ENCODE results near the gene CEBPG.
A peak's percentile ranks its signal among the peaks of the same experiment; 100 is the strongest.

The CEBPG gene

GRCh38 chr19:33368074-33368864 is 5.2 kb upstream of the CEBPG start:
- Histone ChIP-seq H3K9ac (ENCODE audit: low read length) (no peak overlapping the region), H3K4me3 (ENCODE audit: low read depth, low read length) (no peak overlapping the region), H3K9me3 (ENCODE audit: control insufficient read depth, insufficient read depth, low read depth, low read length) (no peaks in the 10 kb centered on the region), H3K27me3 (ENCODE audit: control insufficient read depth, insufficient read depth, low read length) (no peaks in the 10 kb centered on the region; the same call in 1 of the 2 replicates), H3K4me1 (ENCODE audit: control insufficient read depth, insufficient read depth, low read length) (no peaks in the 10 kb centered on the region), H3K36me3 (ENCODE audit: control insufficient read depth, insufficient read depth, low read length) (no peaks in the 10 kb centered on the region), H3K27ac (ENCODE audit: low read depth, low read length) (no peak overlapping the region)

GRCh38 chr19:33370783-33371182 is 2.7 kb upstream of the CEBPG start:
- Histone ChIP-seq H3K27me3 (ENCODE audit: control insufficient read depth, insufficient read depth, low read length) (no peaks in the 10 kb centered on the region), H3K27ac (ENCODE audit: low read depth, low read length) (no peak overlapping the region), H3K36me3 (ENCODE audit: control insufficient read depth, insufficient read depth, low read length) (no peaks in the 10 kb centered on the region), H3K9ac (ENCODE audit: low read length) (no peak overlapping the region), H3K4me1 (ENCODE audit: control insufficient read depth, insufficient read depth, low read length) (peaks cover 10% of the 10 kb centered on the region), H3K4me3 (ENCODE audit: low read depth, low read length) (no peak overlapping the region), H3K9me3 (ENCODE audit: control insufficient read depth, insufficient read depth, low read depth, low read length) (no peaks in the 10 kb centered on the region)

GRCh38 chr19:33374236-33374714 is 766 bp downstream of the CEBPG start:
- H3K4me3 ChIP-seq (ENCODE audit: low read depth, low read length): peak overlapping the region; percentile 95
- no peaks in the 10 kb centered on the region for H3K9me3 ChIP-seq (ENCODE audit: control insufficient read depth, insufficient read depth, low read depth, low read length)
- peaks cover 7% of the 10 kb centered on the region for H3K36me3 ChIP-seq (ENCODE audit: control insufficient read depth, insufficient read depth, low read length)
- H3K9ac ChIP-seq (ENCODE audit: low read length): peak overlapping the region; percentile 97
- no peaks in the 10 kb centered on the region for H3K27me3 ChIP-seq (ENCODE audit: control insufficient read depth, insufficient read depth, low read length)
- H3K4me1 ChIP-seq (ENCODE audit: control insufficient read depth, insufficient read depth, low read length): peaks cover 39% of the 10 kb centered on the region
- H3K27ac ChIP-seq (ENCODE audit: low read depth, low read length): no peak overlapping the region

GRCh38 chr19:33375156-33375836 is 1.8 kb downstream of the CEBPG start:
- no peaks in the 10 kb centered on the region for H3K9me3 ChIP-seq (ENCODE audit: control insufficient read depth, insufficient read depth, low read depth, low read length)
- H3K27me3 ChIP-seq (ENCODE audit: control insufficient read depth, insufficient read depth, low read length): no peaks in the 10 kb centered on the region
- peak overlapping the region; percentile 95 for H3K4me3 ChIP-seq (ENCODE audit: low read depth, low read length)
- H3K9ac ChIP-seq (ENCODE audit: low read length): no peak overlapping the region
- no peak overlapping the region for H3K27ac ChIP-seq (ENCODE audit: low read depth, low read length)
- H3K4me1 ChIP-seq (ENCODE audit: control insufficient read depth, insufficient read depth, low read length): peaks cover 40% of the 10 kb centered on the region
- H3K36me3 ChIP-seq (ENCODE audit: control insufficient read depth, insufficient read depth, low read length): peaks cover 11% of the 10 kb centered on the region

- peaks cover 41% of the 10 kb centered on the region for H3K4me1 ChIP-seq (ENCODE audit: control insufficient read depth, insufficient read depth, low read length)
- no peaks in the 10 kb centered on the region for H3K9me3 ChIP-seq (ENCODE audit: control insufficient read depth, insufficient read depth, low read depth, low read length)
- H3K27me3 ChIP-seq (ENCODE audit: control insufficient read depth, insufficient read depth, low read length): no peaks in the 10 kb centered on the region
- no peak overlapping the region for H3K9ac ChIP-seq (ENCODE audit: low read length)
- H3K27ac ChIP-seq (ENCODE audit: low read depth, low read length): no peak overlapping the region
- H3K36me3 ChIP-seq (ENCODE audit: control insufficient read depth, insufficient read depth, low read length): peaks cover 11% of the 10 kb centered on the region
- H3K4me3 ChIP-seq (ENCODE audit: low read depth, low read length): 0 out of 2 replicates have a peak overlapping the region, but pooled peaks have one; percentile 95
These were observed 2.3 kb downstream of the CEBPG start for GRCh38 chr19:33375837-33376159.

GRCh38 chr19:33376423-33376822 is 2.9 kb downstream of the CEBPG start:
- no peak overlapping the region for H3K9ac ChIP-seq (ENCODE audit: low read length)
- H3K36me3 ChIP-seq (ENCODE audit: control insufficient read depth, insufficient read depth, low read length): peaks cover 16% of the 10 kb centered on the region
- H3K9me3 ChIP-seq (ENCODE audit: control insufficient read depth, insufficient read depth, low read depth, low read length): no peaks in the 10 kb centered on the region
- H3K4me1 ChIP-seq (ENCODE audit: control insufficient read depth, insufficient read depth, low read length): peaks cover 47% of the 10 kb centered on the region
- no peaks in the 10 kb centered on the region for H3K27me3 ChIP-seq (ENCODE audit: control insufficient read depth, insufficient read depth, low read length)
- no peak overlapping the region for H3K27ac ChIP-seq (ENCODE audit: low read depth, low read length)
- no peak overlapping the region for H3K4me3 ChIP-seq (ENCODE audit: low read depth, low read length)

GRCh38 chr19:33376941-33377557 is 3.5 kb downstream of the CEBPG start:
- Histone ChIP-seq H3K27ac (ENCODE audit: low read depth, low read length) (no peak overlapping the region), H3K9me3 (ENCODE audit: control insufficient read depth, insufficient read depth, low read depth, low read length) (no peaks in the 10 kb centered on the region), H3K36me3 (ENCODE audit: control insufficient read depth, insufficient read depth, low read length) (peaks cover 16% of the 10 kb centered on the region), H3K27me3 (ENCODE audit: control insufficient read depth, insufficient read depth, low read length) (no peaks in the 10 kb centered on the region), H3K9ac (ENCODE audit: low read length) (no peak overlapping the region), H3K4me3 (ENCODE audit: low read depth, low read length) (no peak overlapping the region), H3K4me1 (ENCODE audit: control insufficient read depth, insufficient read depth, low read length) (peaks cover 50% of the 10 kb centered on the region)

- peaks cover 52% of the 10 kb centered on the region for H3K4me1 ChIP-seq (ENCODE audit: control insufficient read depth, insufficient read depth, low read length)
- no peak overlapping the region for H3K9ac ChIP-seq (ENCODE audit: low read length)
- H3K4me3 ChIP-seq (ENCODE audit: low read depth, low read length): no peak overlapping the region
- H3K27me3 ChIP-seq (ENCODE audit: control insufficient read depth, insufficient read depth, low read length): no peaks in the 10 kb centered on the region
- peaks cover 16% of the 10 kb centered on the region for H3K36me3 ChIP-seq (ENCODE audit: control insufficient read depth, insufficient read depth, low read length)
- H3K9me3 ChIP-seq (ENCODE audit: control insufficient read depth, insufficient read depth, low read depth, low read length): no peaks in the 10 kb centered on the region
- H3K27ac ChIP-seq (ENCODE audit: low read depth, low read length): no peak overlapping the region
These were observed 4.3 kb downstream of the CEBPG start for GRCh38 chr19:33377586-33378475.

- Histone ChIP-seq H3K27me3 (ENCODE audit: control insufficient read depth, insufficient read depth, low read length) (no peaks in the 10 kb centered on the region), H3K36me3 (ENCODE audit: control insufficient read depth, insufficient read depth, low read length) (peaks cover 16% of the 10 kb centered on the region), H3K4me3 (ENCODE audit: low read depth, low read length) (no peak overlapping the region), H3K4me1 (ENCODE audit: control insufficient read depth, insufficient read depth, low read length) (peaks cover 52% of the 10 kb centered on the region), H3K27ac (ENCODE audit: low read depth, low read length) (no peak overlapping the region), H3K9me3 (ENCODE audit: control insufficient read depth, insufficient read depth, low read depth, low read length) (no peaks in the 10 kb centered on the region), H3K9ac (ENCODE audit: low read length) (no peak overlapping the region)
These were observed 5.8 kb downstream of the CEBPG start for GRCh38 chr19:33379151-33379829.

- Histone ChIP-seq H3K4me3 (ENCODE audit: low read depth, low read length) (no peak overlapping the region), H3K36me3 (ENCODE audit: control insufficient read depth, insufficient read depth, low read length) (peaks cover 21% of the 10 kb centered on the region), H3K27ac (ENCODE audit: low read depth, low read length) (no peak overlapping the region), H3K9ac (ENCODE audit: low read length) (no peak overlapping the region), H3K9me3 (ENCODE audit: control insufficient read depth, insufficient read depth, low read depth, low read length) (no peaks in the 10 kb centered on the region), H3K4me1 (ENCODE audit: control insufficient read depth, insufficient read depth, low read length) (peaks cover 41% of the 10 kb centered on the region), H3K27me3 (ENCODE audit: control insufficient read depth, insufficient read depth, low read length) (no peaks in the 10 kb centered on the region)
These were observed 7.6 kb downstream of the CEBPG start for GRCh38 chr19:33381101-33381500.

All from HUES6 (cell line).